NCI-H1092 treated with DMSO at 0.1 percent for 48 hours (cell line): ENCODE measurements around the gene AJAP1.

Experiments used
- DNase-seq: peaks from one replicate; lab custom pipeline; 2025; lab: John Stamatoyannopoulos, UW

AJAP1 gene

GRCh38 chr1:4730078-4730477, 75.7 kb downstream of the AJAP1 start:
- no peak for DNase-seq

GRCh38 chr1:4733446-4734177, 79.2 kb downstream of the AJAP1 start:
- no peak for DNase-seq

GRCh38 chr1:4734219-4734618, 79.8 kb downstream of the AJAP1 start:
- DNase-seq: no peak

- no peak for DNase-seq
Measured at GRCh38 chr1:4734791-4735190, 80.4 kb downstream of the AJAP1 start.

- DNase-seq: no peak
Measured at GRCh38 chr1:4736254-4736653, 81.8 kb downstream of the AJAP1 start.

GRCh38 chr1:4741876-4742423, 87.5 kb downstream of the AJAP1 start:
- no peak for DNase-seq

GRCh38 chr1:4743978-4744750, 89.8 kb downstream of the AJAP1 start:
- no peak for DNase-seq

GRCh38 chr1:4745560-4745959, 91.2 kb downstream of the AJAP1 start:
- DNase-seq: no peak

- no peak for DNase-seq
Measured at GRCh38 chr1:4749406-4749805, 95.0 kb downstream of the AJAP1 start.

GRCh38 chr1:4750177-4750576, 95.8 kb downstream of the AJAP1 start:
- no peak for DNase-seq

- no peak for DNase-seq
Measured at GRCh38 chr1:4752059-4752458, 97.7 kb downstream of the AJAP1 start.

GRCh38 chr1:4754816-4755215, 100.4 kb downstream of the AJAP1 start:
- no peak for DNase-seq

- no peak for DNase-seq
Measured at GRCh38 chr1:4755301-4755845, 101.0 kb downstream of the AJAP1 start.

GRCh38 chr1:4755864-4756504, 101.6 kb downstream of the AJAP1 start:
- no peak for DNase-seq

GRCh38 chr1:4756851-4757580, 102.6 kb downstream of the AJAP1 start:
- DNase-seq: no peak

- no peak for DNase-seq
Measured at GRCh38 chr1:4759671-4760070, 105.3 kb downstream of the AJAP1 start.

- DNase-seq: no peak
Measured at GRCh38 chr1:4760088-4760487, 105.7 kb downstream of the AJAP1 start.

- no peak for DNase-seq
Measured at GRCh38 chr1:4761324-4761723, 106.9 kb downstream of the AJAP1 start.

- no peak for DNase-seq
Measured at GRCh38 chr1:4762146-4762545, 107.7 kb downstream of the AJAP1 start.

GRCh38 chr1:4767308-4767707, 112.9 kb downstream of the AJAP1 start:
- no peak for DNase-seq

- no peak for DNase-seq
Measured at GRCh38 chr1:4768553-4768952, 114.1 kb downstream of the AJAP1 start.
